ENCODE measurements around the gene TGFBI. TPM values are rescaled to one million over a fixed set of nuclear protein-coding genes. Genes with fewer than 3 reads are reported as not detected.
"Not testable (repeated sequence)": the region's sequence is repeated elsewhere in the genome, so short reads cannot be mapped to it uniquely, and the experiment has no call there.

The TGFBI gene
- total RNA-seq, 1 donor from 2014 or later, result 43.2 TPM

- no peaks in the 10 kb centered on the region for H3K9me3 ChIP-seq
- no peaks in the 10 kb centered on the region for H3K27me3 ChIP-seq
Observed at GRCh38 chr5:136040746-136041415, 12.1 kb downstream of the TGFBI start.

GRCh38 chr5:136042156-136042555 is 13.4 kb downstream of the TGFBI start:
- no peak overlapping the region for H3K4me3 ChIP-seq
- no peak overlapping the region for H3K27ac ChIP-seq
- H3K36me3 ChIP-seq, result no peaks in the 10 kb centered on the region
- no peaks in the 10 kb centered on the region for H3K27me3 ChIP-seq
- H3K9me3 ChIP-seq, result no peaks in the 10 kb centered on the region
- no peak for DNase-seq (ENCODE audit: extremely low spot score in 2 of 2)
- TF ChIP-seq POLR2A (IDR thresholded peaks at IDR 0.05) (no peak), POLR2AphosphoS5 (IDR thresholded peaks at IDR 0.05; ENCODE audit: insufficient read depth in 1 of 2, low read depth in 1 of 2) (no peak), CTCF (IDR thresholded peaks at IDR 0.05) (no peak)
- intact Hi-C loops (cut with DNase I), result no loop called here
- H3K4me1 ChIP-seq, result peaks cover 6% of the 10 kb centered on the region

More at GRCh38 chr5:136040746-136041415, 12.1 kb downstream of the TGFBI start:
- TF ChIP-seq POLR2AphosphoS5 (IDR thresholded peaks at IDR 0.05; ENCODE audit: insufficient read depth in 1 of 2, low read depth in 1 of 2) (no peak), POLR2A (IDR thresholded peaks at IDR 0.05) (no peak), CTCF (IDR thresholded peaks at IDR 0.05) (no peak)
- DNase-seq (ENCODE audit: extremely low spot score in 2 of 2), result no peak
- peaks cover 7% of the 10 kb centered on the region for H3K4me1 ChIP-seq
- intact Hi-C loops (cut with DNase I), result no loop called here
- H3K4me3 ChIP-seq, result no peak overlapping the region
- H3K36me3 ChIP-seq, result no peaks in the 10 kb centered on the region
- H3K27ac ChIP-seq, result no peak overlapping the region

GRCh38 chr5:136042665-136043121 is 13.9 kb downstream of the TGFBI start:
- TF ChIP-seq CTCF (IDR thresholded peaks at IDR 0.05), result no peak
- TF ChIP-seq POLR2AphosphoS5 (IDR thresholded peaks at IDR 0.05; ENCODE audit: insufficient read depth in 1 of 2, low read depth in 1 of 2), result no peak
- TF ChIP-seq POLR2A (IDR thresholded peaks at IDR 0.05), result no peak
- intact Hi-C loops (cut with DNase I), result no loop called here
- no peaks in the 10 kb centered on the region for H3K27me3 ChIP-seq
- H3K9me3 ChIP-seq, result no peaks in the 10 kb centered on the region
- H3K4me1 ChIP-seq, result peaks cover under 1% of the 10 kb centered on the region
- no peaks in the 10 kb centered on the region for H3K36me3 ChIP-seq
- no peak overlapping the region for H3K27ac ChIP-seq
- no peak for DNase-seq (ENCODE audit: extremely low spot score in 2 of 2)
- no peak overlapping the region for H3K4me3 ChIP-seq

GRCh38 chr5:136043551-136043950 is 14.8 kb downstream of the TGFBI start:
- Histone ChIP-seq H3K36me3 (no peaks in the 10 kb centered on the region), H3K27me3 (no peaks in the 10 kb centered on the region), H3K4me1 (no peaks in the 10 kb centered on the region), H3K27ac (no peak overlapping the region), H3K9me3 (no peaks in the 10 kb centered on the region), H3K4me3 (no peak overlapping the region)
- DNase-seq (ENCODE audit: extremely low spot score in 2 of 2), result no peak
- intact Hi-C loops (cut with DNase I), result no loop called here
- no peak for TF ChIP-seq CTCF (IDR thresholded peaks at IDR 0.05)
- no peak for TF ChIP-seq POLR2A (IDR thresholded peaks at IDR 0.05)
- no peak for TF ChIP-seq POLR2AphosphoS5 (IDR thresholded peaks at IDR 0.05; ENCODE audit: insufficient read depth in 1 of 2, low read depth in 1 of 2)

GRCh38 chr5:136043968-136044610 is 15.3 kb downstream of the TGFBI start:
- no peaks in the 10 kb centered on the region for H3K27me3 ChIP-seq
- no peak overlapping the region for H3K27ac ChIP-seq
- intact Hi-C loops (cut with DNase I), result no loop called here
- no peaks in the 10 kb centered on the region for H3K36me3 ChIP-seq
- H3K4me3 ChIP-seq, result no peak overlapping the region
- TF ChIP-seq POLR2AphosphoS5 (IDR thresholded peaks at IDR 0.05; ENCODE audit: insufficient read depth in 1 of 2, low read depth in 1 of 2) (no peak), POLR2A (IDR thresholded peaks at IDR 0.05) (no peak), CTCF (IDR thresholded peaks at IDR 0.05) (no peak)
- H3K4me1 ChIP-seq, result no peaks in the 10 kb centered on the region
- H3K9me3 ChIP-seq, result no peaks in the 10 kb centered on the region
- no peak for DNase-seq (ENCODE audit: extremely low spot score in 2 of 2)

GRCh38 chr5:136045026-136045425 is 16.2 kb downstream of the TGFBI start:
- H3K4me1 ChIP-seq; H3K9me3 ChIP-seq; DNase-seq (ENCODE audit: extremely low spot score in 2 of 2); H3K36me3 ChIP-seq; H3K27ac ChIP-seq; H3K27me3 ChIP-seq; H3K4me3 ChIP-seq; intact Hi-C loops (cut with DNase I): not testable (repeated sequence)
